PC-9 (cell line): ENCODE data around the gene HERC4. TPM values are rescaled to one million over a fixed set of nuclear protein-coding genes. Genes with fewer than 3 reads are reported as not detected.

Experiments used
- BruUV-seq: library from RNA; stranded (reverse); fragments of 400-500 nt; replicated peaks from 2 replicates; lab custom pipeline; 2021; lab: Mats Ljungman, UMichigan
- CTCF ChIA-PET: fragments of 300-600 bp; sonication (Branson Sonifier 250); formaldehyde crosslinking; loops from one replicate; lab custom pipeline; 2022; ENCODE audit warnings: antibody characterized with exemption; lab: Charles Lee
- POLR2A ChIA-PET: fragments of 300-600 bp; sonication (Branson Sonifier 250); formaldehyde crosslinking; loops from one replicate; lab custom pipeline; 2022; ENCODE audit warnings: antibody characterized with exemption; ENCODE audit not compliant: unreplicated experiment; lab: Charles Lee
- DNase-seq, 2 experiments: peaks; one replicate each; pipeline versions ENCODE4 v3.0.0 to v3.0.0-alpha.2; 2015 to 2022; ENCODE audit warnings: mixed read lengths in 1 of 2
- H2AFZ ChIP-seq: fragments of 200-600 bp; sonication (generic); 2 replicates; pipeline ENCODE4 v1.8.1; 2017; ENCODE audit warnings: antibody characterized with exemption
- H3F3A ChIP-seq: fragments of 200-600 bp; sonication (generic); 2 replicates; pipeline ENCODE4 v1.8.1; 2017; ENCODE audit warnings: antibody characterized with exemption, mild to moderate bottlenecking, low read depth; ENCODE audit not compliant: insufficient read depth
- H3K27ac ChIP-seq: fragments of 200-600 bp; sonication (generic); 2 replicates; pipeline ENCODE4 v1.6.1; 2016; ENCODE audit warnings: mixed run types
- H3K27me3 ChIP-seq: fragments of 200-600 bp; sonication (generic); 2 replicates; pipeline ENCODE4 v1.6.1; 2016; ENCODE audit warnings: low read depth, mixed run types; ENCODE audit not compliant: insufficient read depth
- H3K36me3 ChIP-seq: fragments of 200-600 bp; sonication (generic); 2 replicates; pipeline ENCODE4 v1.6.1; 2016; ENCODE audit warnings: low read depth, mixed run types
- H3K4me1 ChIP-seq: fragments of 200-600 bp; sonication (generic); replicated peaks from 2 replicates; pipeline ENCODE4 v1.6.1; 2016; ENCODE audit warnings: mixed run types; ENCODE audit not compliant: insufficient read depth
- H3K4me2 ChIP-seq: fragments of 200-600 bp; sonication (generic); 2 replicates; pipeline ENCODE4 v1.6.1; 2017; ENCODE audit warnings: mixed run types
- H3K4me3 ChIP-seq: fragments of 200-600 bp; sonication (generic); 2 replicates; pipeline ENCODE4 v1.6.1; 2016; ENCODE audit warnings: mixed run types
- H3K79me2 ChIP-seq: fragments of 200-600 bp; sonication (generic); 2 replicates; pipeline ENCODE4 v1.6.1; 2017; ENCODE audit warnings: low read depth, mixed run types
- H3K9me2 ChIP-seq: fragments of 200-600 bp; sonication (generic); 2 replicates; pipeline ENCODE4 v1.8.1; 2017; ENCODE audit warnings: mild to moderate bottlenecking; ENCODE audit not compliant: insufficient read depth
- H3K9me3 ChIP-seq: fragments of 200-600 bp; sonication (generic); 2 replicates; pipeline ENCODE4 v1.8.1; 2016; ENCODE audit warnings: low read depth; ENCODE audit not compliant: insufficient read depth
- H4K20me1 ChIP-seq: fragments of 200-600 bp; sonication (generic); 2 replicates; pipeline ENCODE4 v1.8.1; 2017; ENCODE audit not compliant: insufficient read depth
- EZH2 ChIP-seq: fragments of 200-600 bp; sonication (generic); IDR thresholded peaks from 2 replicates; pipeline ENCODE4 v1.8.0; 2017; ENCODE audit warnings: antibody characterized with exemption, low read depth
- intact Hi-C: fragments of 100-400 bp; cut with micrococcal nuclease; formaldehyde crosslinking; loops from one replicate; pipeline ENCODE4 v1.10.0; 2022; ENCODE audit not compliant: unreplicated experiment
- total RNA-seq: library from RNA; stranded (reverse); gene quantifications from 2 replicates; pipeline ENCODE4 v1.2.3, GENCODE V29; 2021
- TF ChIP-seq, protein P1 (sequence below): fragments of 200-600 bp; sonication (generic); conservative IDR thresholded peaks from 2 replicates; pipeline ENCODE4 v1.6.1; 2017; ENCODE audit warnings: mixed run types, antibody characterized with exemption, mild to moderate bottlenecking, moderate library complexity

HERC4 gene
- total RNA-seq, 1 experiment from 2014 or later, result 116 TPM

DNA sequence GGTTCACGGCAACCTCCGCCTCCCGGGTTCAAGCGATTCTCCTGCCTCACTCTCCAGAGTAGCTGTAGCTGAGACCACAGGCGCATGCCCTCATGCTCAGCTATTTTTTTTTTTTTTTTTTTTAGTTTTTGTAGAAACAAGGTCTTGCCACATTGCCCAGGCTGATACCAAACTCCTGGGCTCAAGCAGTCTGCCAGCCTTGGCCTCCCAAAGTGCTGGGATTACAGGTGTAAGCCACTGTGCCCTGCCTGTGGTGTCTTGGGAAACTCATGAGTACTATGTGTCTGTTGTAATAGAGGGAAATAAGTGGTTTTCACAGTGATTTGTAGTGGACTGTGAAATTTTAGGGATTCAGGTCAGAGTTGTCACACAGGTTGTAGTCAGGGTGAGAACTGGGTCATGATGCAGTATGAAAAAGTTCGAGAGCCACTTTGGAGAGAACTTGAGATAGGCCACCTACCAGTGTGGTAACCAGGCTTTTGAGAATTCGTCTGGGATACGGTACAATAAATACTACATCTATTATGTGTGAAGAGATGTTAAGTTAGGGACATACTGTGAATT lies 160.2 kb downstream of the HERC4 start:
- TF ChIP-seq EZH2, result no peak
- TF ChIP-seq, protein P1, sequence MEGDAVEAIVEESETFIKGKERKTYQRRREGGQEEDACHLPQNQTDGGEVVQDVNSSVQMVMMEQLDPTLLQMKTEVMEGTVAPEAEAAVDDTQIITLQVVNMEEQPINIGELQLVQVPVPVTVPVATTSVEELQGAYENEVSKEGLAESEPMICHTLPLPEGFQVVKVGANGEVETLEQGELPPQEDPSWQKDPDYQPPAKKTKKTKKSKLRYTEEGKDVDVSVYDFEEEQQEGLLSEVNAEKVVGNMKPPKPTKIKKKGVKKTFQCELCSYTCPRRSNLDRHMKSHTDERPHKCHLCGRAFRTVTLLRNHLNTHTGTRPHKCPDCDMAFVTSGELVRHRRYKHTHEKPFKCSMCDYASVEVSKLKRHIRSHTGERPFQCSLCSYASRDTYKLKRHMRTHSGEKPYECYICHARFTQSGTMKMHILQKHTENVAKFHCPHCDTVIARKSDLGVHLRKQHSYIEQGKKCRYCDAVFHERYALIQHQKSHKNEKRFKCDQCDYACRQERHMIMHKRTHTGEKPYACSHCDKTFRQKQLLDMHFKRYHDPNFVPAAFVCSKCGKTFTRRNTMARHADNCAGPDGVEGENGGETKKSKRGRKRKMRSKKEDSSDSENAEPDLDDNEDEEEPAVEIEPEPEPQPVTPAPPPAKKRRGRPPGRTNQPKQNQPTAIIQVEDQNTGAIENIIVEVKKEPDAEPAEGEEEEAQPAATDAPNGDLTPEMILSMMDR, result no peak
- intact Hi-C loops, result no loop called here
- peaks cover 25% of the 10 kb centered on the region for H3F3A ChIP-seq
- no peaks in the 10 kb centered on the region for H3K4me1 ChIP-seq
- no peak overlapping the region for H2AFZ ChIP-seq
- DNase-seq, result no peak
- no peak overlapping the region for H3K4me2 ChIP-seq
- no peak overlapping the region; the same call in 1 of the 2 replicates for H3K27ac ChIP-seq
- no TSS peak for BruUV-seq
- peaks cover 10% of the 10 kb centered on the region; the same call in 1 of the 2 replicates for H3K36me3 ChIP-seq
- CTCF ChIA-PET, result no interaction called here
- H3K27me3 ChIP-seq, result no peaks in the 10 kb centered on the region
- H3K9me3 ChIP-seq, result no peaks in the 10 kb centered on the region
- no peaks in the 10 kb centered on the region for H3K79me2 ChIP-seq
- H3K4me3 ChIP-seq, result no peak overlapping the region
- H4K20me1 ChIP-seq, result no peaks in the 10 kb centered on the region
- POLR2A ChIA-PET, result no interaction called here
- no peaks in the 10 kb centered on the region for H3K9me2 ChIP-seq

DNA sequence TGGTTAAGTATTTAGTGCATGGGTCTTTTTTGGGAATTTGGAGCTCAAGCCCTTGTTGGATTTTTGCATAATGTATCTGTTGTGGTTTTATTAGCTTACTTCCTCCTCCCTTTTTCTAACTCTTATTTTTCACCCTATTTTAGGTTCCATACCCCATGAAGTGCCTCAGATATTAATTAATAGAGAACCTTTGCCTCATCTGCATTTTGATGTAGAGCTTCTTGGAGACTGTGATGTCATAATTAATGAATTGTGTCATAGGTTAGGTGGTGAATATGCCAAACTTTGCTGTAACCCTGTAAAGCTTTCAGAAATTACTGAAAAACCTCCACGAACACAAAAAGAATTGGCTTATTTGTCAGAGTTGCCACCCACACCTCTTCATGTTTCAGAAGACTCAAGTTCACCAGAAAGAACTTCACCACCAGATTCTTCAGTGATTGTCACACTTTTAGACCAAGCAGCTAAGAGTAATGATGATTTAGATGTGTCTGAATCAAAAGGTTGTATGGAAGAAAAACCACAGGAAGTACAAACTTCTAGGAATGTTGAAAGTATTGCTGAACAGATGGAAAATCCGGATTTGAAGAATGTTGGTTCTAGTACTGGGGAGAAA lies 162.6 kb downstream of the HERC4 start:
- BruUV-seq, result no TSS peak

DNA sequence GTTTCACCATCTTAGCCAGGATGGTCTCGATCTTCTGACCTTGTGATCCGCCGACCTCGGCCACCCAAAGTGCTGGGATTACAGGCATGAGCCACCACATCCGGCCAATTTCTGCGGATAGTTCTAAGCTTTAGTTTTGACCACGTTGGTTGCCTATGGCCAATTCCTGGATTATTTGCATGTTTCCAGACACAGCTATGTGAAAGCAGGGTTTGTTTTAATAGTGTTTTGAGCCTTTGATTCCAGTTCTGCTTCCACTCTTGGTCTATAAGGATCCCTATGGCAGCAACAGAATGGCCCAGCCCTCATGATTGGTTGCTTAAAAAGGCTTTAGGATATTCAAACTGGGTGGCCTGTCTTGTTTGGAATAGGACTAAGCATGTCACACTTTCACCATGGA lies 171.5 kb downstream of the HERC4 start:
- no peaks in the 10 kb centered on the region for H3K27me3 ChIP-seq
- 0 out of 2 replicates have a peak, but pooled peaks cover 3% of the 10 kb centered on the region for H4K20me1 ChIP-seq
- POLR2A ChIA-PET, result no interaction called here
- no peaks in the 10 kb centered on the region; the same call in 1 of the 2 replicates for H3K9me2 ChIP-seq
- no peak for DNase-seq
- H3K9me3 ChIP-seq, result no peaks in the 10 kb centered on the region
- TF ChIP-seq EZH2, result no peak
- TF ChIP-seq, protein P1, result no peak
- H3K4me2 ChIP-seq, result no peak overlapping the region
- CTCF ChIA-PET, result no interaction called here
- no peak overlapping the region for H3K4me3 ChIP-seq
- H3K4me1 ChIP-seq, result no peaks in the 10 kb centered on the region
- intact Hi-C loops, result no loop called here
- no TSS peak for BruUV-seq
- H3K27ac ChIP-seq, result no peak overlapping the region
- peaks cover 4% of the 10 kb centered on the region; the same call in 1 of the 2 replicates for H3F3A ChIP-seq
- no peaks in the 10 kb centered on the region for H3K79me2 ChIP-seq
- H3K36me3 ChIP-seq, result peaks cover 40% of the 10 kb centered on the region
- H2AFZ ChIP-seq, result no peak overlapping the region

More for the DNA sequence above, 162.6 kb downstream of the HERC4 start:
- Histone ChIP-seq H3K36me3 (peaks cover 24% of the 10 kb centered on the region; the same call in 1 of the 2 replicates), H3K9me2 (no peaks in the 10 kb centered on the region; the same call in 1 of the 2 replicates), H3K9me3 (no peaks in the 10 kb centered on the region), H3K79me2 (no peaks in the 10 kb centered on the region), H3K4me1 (no peaks in the 10 kb centered on the region), H3K27ac (no peak overlapping the region), H2AFZ (no peak overlapping the region), H4K20me1 (no peaks in the 10 kb centered on the region), H3K4me3 (no peak overlapping the region), H3K4me2 (no peak overlapping the region), H3F3A (peaks cover 9% of the 10 kb centered on the region; the same call in 1 of the 2 replicates), H3K27me3 (no peaks in the 10 kb centered on the region)
- intact Hi-C loops, result no loop called here
- no peak for DNase-seq
- POLR2A ChIA-PET, result interaction anchor here (0.5 kb wide), 1 partner anchor 25 kb away, joined by 4 read pairs; no protein-coding TSS in a partner anchor
- TF ChIP-seq EZH2, result no peak
- TF ChIP-seq, protein P1, result no peak
- CTCF ChIA-PET, result no interaction called here
